DND-41 (cell line): ENCODE data around the gene CDC42EP1.

Source experiments
- ATAC-seq: fragments of 200-7000 bp; cut with Tn5 transposase; 3 replicates; pipeline ENCODE4 v1.9.1; 2021; ENCODE audit warnings: low read depth; ENCODE audit not compliant: insufficient read depth
- DNase-seq: peaks from one replicate; pipeline ENCODE4 v3.0.0-alpha.2; 2020
- H2AFZ ChIP-seq: 2 replicates; pipeline ENCODE4 v1.6.0; 2012; ENCODE audit warnings: low read depth, low read length
- H3K27ac ChIP-seq: 2 replicates; pipeline ENCODE4 v1.5.1; 2012; ENCODE audit warnings: low read length, inconsistent platforms
- H3K27me3 ChIP-seq: fragments of 200-600 bp; sonication (generic); 2 replicates; pipeline ENCODE4 v1.6.0; 2012; ENCODE audit warnings: low read length, mild to moderate bottlenecking, inconsistent platforms; ENCODE audit not compliant: insufficient read depth, poor library complexity
- H3K36me3 ChIP-seq: 2 replicates; pipeline ENCODE4 v1.5.1; 2012; ENCODE audit warnings: low read length, inconsistent platforms; ENCODE audit not compliant: insufficient read depth
- H3K4me1 ChIP-seq: 2 replicates; pipeline ENCODE4 v1.5.1; 2012; ENCODE audit warnings: mild to moderate bottlenecking, low read length; ENCODE audit not compliant: insufficient read depth
- H3K4me2 ChIP-seq: 2 replicates; pipeline ENCODE4 v1.6.0; 2012; ENCODE audit warnings: mild to moderate bottlenecking, moderate library complexity, low read length, inconsistent platforms; ENCODE audit not compliant: insufficient read depth
- H3K4me3 ChIP-seq, 2 experiments: fragments of 200-600 bp in 1 of 2; shearing (Covaris generic) in 1 of 2; 2 replicates each; pipeline ENCODE4 v1.5.1; 2012 to 2016; ENCODE audit warnings: inconsistent platforms in 2 of 2, low read length in 2 of 2, mild to moderate bottlenecking in 2 of 2, low read depth in 1 of 2, moderate library complexity in 1 of 2
- H3K79me2 ChIP-seq: 2 replicates; pipeline ENCODE4 v1.6.0; 2012; ENCODE audit warnings: low read length, inconsistent platforms; ENCODE audit not compliant: insufficient read depth
- H3K9ac ChIP-seq: 2 replicates; pipeline ENCODE4 v1.6.0; 2012; ENCODE audit warnings: low read depth, mild to moderate bottlenecking, inconsistent platforms, low read length, moderate library complexity
- H3K9me3 ChIP-seq: 2 replicates; pipeline ENCODE4 v1.5.1; 2012; ENCODE audit warnings: low read length, moderate library complexity, mild to moderate bottlenecking, inconsistent platforms; ENCODE audit not compliant: insufficient read depth, severe bottlenecking
- H4K20me1 ChIP-seq: 2 replicates; pipeline ENCODE4 v1.6.0; 2012; ENCODE audit warnings: low read length; ENCODE audit not compliant: insufficient read depth
- EZH2 ChIP-seq: IDR thresholded peaks from 3 replicates; pipeline ENCODE4 v1.6.1; 2012; ENCODE audit warnings: borderline replicate concordance, low read depth, mild to moderate bottlenecking, moderate library complexity, low read length, inconsistent platforms; ENCODE audit not compliant: severe bottlenecking
- TF ChIP-seq, protein P1 (sequence below): IDR thresholded peaks from 2 replicates; pipeline ENCODE4 v1.5.1; 2012; ENCODE audit warnings: borderline replicate concordance, low read length, moderate library complexity, mild to moderate bottlenecking; ENCODE audit not compliant: poor library complexity, severe bottlenecking; ENCODE audit errors: extremely low read depth

Gene CDC42EP1

DNA sequence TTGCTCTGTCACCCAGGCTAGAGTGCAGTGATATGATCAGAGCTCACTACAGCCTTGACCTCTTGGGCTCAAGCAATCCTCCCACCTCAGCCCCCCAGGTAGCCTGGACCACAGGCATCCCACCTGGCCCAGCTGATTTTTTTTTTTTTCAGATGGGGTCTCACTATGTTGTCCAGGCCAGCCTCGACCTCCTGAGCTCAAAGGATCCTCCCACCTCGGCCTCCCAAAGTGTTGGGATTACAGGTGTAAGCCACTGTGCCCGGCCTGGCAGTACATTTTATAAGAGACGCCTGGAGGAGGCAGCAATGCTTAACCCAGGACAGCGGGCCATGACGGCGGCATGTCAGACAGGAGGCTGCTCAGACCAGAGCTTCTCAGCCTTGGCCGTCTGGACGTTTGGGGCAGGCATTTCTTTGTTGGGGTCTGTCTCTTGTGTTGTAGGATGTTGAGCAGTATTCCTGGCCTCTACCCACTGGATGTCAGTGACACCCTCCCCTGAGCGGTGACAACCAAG, 15.3 kb downstream of the CDC42EP1 start:
- Histone ChIP-seq H3K36me3 (no peaks in the 10 kb centered on the region), H2AFZ (no peak overlapping the region), H3K9ac (no peak overlapping the region), H3K4me3 (no peak overlapping the region), H4K20me1 (no peaks in the 10 kb centered on the region), H3K4me2 (no peak overlapping the region), H3K4me1 (peaks cover 8% of the 10 kb centered on the region), H3K79me2 (no peaks in the 10 kb centered on the region), H3K27ac (no peak overlapping the region), H3K27me3 (no peaks in the 10 kb centered on the region), H3K9me3 (no peaks in the 10 kb centered on the region)
- ATAC-seq: no peak
- TF ChIP-seq, protein P1, sequence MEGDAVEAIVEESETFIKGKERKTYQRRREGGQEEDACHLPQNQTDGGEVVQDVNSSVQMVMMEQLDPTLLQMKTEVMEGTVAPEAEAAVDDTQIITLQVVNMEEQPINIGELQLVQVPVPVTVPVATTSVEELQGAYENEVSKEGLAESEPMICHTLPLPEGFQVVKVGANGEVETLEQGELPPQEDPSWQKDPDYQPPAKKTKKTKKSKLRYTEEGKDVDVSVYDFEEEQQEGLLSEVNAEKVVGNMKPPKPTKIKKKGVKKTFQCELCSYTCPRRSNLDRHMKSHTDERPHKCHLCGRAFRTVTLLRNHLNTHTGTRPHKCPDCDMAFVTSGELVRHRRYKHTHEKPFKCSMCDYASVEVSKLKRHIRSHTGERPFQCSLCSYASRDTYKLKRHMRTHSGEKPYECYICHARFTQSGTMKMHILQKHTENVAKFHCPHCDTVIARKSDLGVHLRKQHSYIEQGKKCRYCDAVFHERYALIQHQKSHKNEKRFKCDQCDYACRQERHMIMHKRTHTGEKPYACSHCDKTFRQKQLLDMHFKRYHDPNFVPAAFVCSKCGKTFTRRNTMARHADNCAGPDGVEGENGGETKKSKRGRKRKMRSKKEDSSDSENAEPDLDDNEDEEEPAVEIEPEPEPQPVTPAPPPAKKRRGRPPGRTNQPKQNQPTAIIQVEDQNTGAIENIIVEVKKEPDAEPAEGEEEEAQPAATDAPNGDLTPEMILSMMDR: no peak
- no peak for TF ChIP-seq EZH2
- DNase-seq: no peak

DNA sequence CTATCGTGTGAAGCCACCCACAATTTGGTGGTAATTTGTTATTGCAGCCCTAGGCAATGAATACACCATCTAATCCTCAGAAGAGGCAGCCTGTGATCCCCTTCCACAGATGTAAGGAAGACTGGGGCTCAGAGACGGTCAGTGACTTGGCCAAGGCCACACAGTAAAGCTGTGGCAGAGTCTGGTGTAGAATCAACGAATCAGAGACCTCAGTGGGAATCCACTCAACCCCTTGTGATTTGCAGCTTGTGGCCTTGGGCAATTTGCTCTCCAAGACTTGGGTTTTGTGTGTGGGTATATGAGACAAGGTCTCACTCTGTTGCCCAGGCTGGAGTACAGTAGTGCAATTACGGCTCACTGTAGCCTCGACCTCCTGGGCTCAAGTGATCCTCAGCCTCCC, 17.7 kb downstream of the CDC42EP1 start:
- Histone ChIP-seq H2AFZ (no peak overlapping the region), H4K20me1 (no peaks in the 10 kb centered on the region), H3K79me2 (no peaks in the 10 kb centered on the region), H3K27me3 (no peaks in the 10 kb centered on the region), H3K9ac (no peak overlapping the region), H3K4me2 (no peak overlapping the region), H3K36me3 (no peaks in the 10 kb centered on the region), H3K4me1 (peaks cover 12% of the 10 kb centered on the region), H3K27ac (no peak overlapping the region), H3K9me3 (no peaks in the 10 kb centered on the region), H3K4me3 (no peak overlapping the region)
- TF ChIP-seq EZH2: no peak
- TF ChIP-seq, protein P1: no peak
- DNase-seq (no peak), ATAC-seq (no peak)

DNA sequence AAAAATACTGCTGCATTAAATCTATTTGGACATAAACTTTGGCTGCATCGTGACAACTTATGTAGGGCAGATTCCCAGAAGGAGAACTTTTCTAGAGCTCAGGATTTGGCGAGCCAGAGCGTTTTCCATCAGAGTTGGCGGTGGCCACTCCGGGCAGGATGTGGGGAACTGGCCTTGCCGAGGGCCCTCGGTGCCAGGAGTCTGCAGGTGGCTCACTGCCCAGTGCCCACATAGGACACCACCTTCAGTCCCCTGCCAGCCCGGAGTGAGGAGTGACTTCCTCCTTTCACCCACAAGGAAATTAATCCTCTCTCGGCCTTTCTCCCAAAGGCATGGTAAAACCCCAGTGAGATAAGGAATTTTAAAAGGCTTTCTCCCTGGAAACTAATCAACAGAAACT, 21.2 kb downstream of the CDC42EP1 start:
- no peak for DNase-seq
- no peak overlapping the region for H3K9ac ChIP-seq
- no peaks in the 10 kb centered on the region for H3K36me3 ChIP-seq
- no peaks in the 10 kb centered on the region for H3K9me3 ChIP-seq
- H3K27ac ChIP-seq: no peak overlapping the region
- no peaks in the 10 kb centered on the region for H3K79me2 ChIP-seq
- H2AFZ ChIP-seq: no peak overlapping the region
- H3K4me1 ChIP-seq: peaks cover 12% of the 10 kb centered on the region
- no peak for ATAC-seq
- no peak for TF ChIP-seq EZH2
- TF ChIP-seq, protein P1: no peak
- no peak overlapping the region for H3K4me2 ChIP-seq
- no peaks in the 10 kb centered on the region for H4K20me1 ChIP-seq
- H3K4me3 ChIP-seq: no peak overlapping the region
- H3K27me3 ChIP-seq: no peaks in the 10 kb centered on the region

DNA sequence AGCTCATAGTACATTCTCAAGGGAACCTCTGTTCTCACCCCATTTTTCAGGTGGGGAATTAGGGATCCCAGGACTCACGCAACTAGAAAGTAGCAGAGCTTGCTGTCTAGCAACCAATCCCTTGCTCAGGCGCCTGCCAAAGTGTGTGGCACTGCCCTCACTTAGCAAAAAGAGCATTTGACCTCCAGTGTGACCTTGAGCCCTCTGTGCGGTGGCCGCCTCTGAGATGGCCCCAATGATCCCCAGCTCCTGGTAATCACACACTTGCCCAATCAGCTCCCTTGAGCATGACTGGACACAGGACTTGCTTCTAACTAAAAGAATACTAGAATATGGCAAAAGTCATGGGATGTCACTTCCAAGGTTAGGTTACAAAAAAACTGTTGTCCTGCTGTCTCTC, 22.2 kb downstream of the CDC42EP1 start:
- no peaks in the 10 kb centered on the region for H4K20me1 ChIP-seq
- no peaks in the 10 kb centered on the region for H3K79me2 ChIP-seq
- no peaks in the 10 kb centered on the region for H3K27me3 ChIP-seq
- no peak for ATAC-seq
- H2AFZ ChIP-seq: no peak overlapping the region
- no peak for TF ChIP-seq EZH2
- TF ChIP-seq, protein P1: no peak
- H3K4me3 ChIP-seq: no peak overlapping the region
- H3K9me3 ChIP-seq: no peaks in the 10 kb centered on the region
- no peak overlapping the region for H3K4me2 ChIP-seq
- no peak for DNase-seq
- H3K36me3 ChIP-seq: no peaks in the 10 kb centered on the region
- no peak overlapping the region for H3K27ac ChIP-seq
- peaks cover 12% of the 10 kb centered on the region for H3K4me1 ChIP-seq
- no peak overlapping the region for H3K9ac ChIP-seq
